GM18526 (cell line): ENCODE results near the gene DCTN3.

ENCODE experiments used
- POLR2A ChIP-seq: IDR thresholded peaks from 3 replicates; pipeline ENCODE4 v1.6.1; 2011; ENCODE audit not compliant: insufficient read length; ENCODE audit errors: extremely low read depth

Gene DCTN3

DNA sequence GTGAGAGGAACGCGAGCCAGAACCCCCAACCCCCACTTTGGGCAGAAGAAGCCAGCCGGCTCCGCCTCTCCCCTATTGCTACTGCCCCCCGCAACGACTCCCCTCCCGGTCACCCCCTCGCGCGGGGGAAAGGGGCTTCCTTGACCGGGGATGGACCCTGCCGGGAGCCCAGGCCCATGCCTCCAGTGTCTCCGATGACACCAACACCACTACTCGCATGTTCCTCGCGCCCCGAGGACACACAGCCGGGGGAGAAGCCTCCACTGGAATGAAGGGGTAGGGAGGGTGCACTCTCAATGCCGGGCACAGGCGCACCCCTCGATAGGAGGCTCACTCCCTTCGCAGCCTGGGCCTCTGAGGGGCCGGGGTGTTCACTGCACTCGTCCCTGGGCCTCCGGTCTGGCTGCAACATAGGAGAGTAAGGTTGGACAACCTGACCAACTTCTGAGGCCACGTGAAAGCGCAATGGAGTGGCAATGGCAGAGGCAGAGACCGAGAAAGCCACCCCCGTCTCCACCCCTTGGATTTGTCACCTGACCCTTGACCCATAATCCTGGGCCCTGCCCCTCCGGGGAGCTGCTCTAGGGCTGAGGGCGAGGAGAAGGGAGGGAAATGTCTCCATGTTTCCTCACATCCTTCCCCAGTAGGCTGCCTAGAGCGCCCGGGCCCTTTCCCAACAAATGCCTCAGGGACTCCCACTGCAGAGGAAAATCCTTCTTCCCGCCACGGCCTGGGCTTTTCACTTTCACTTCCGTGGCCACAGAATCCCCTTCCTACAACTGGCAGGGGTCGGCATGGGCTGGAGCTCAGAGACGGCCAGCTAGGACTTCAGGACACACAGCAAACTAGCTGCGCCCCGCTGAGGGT, 29.7 kb downstream of the DCTN3 start:
- TF ChIP-seq POLR2A, result no peak

DNA sequence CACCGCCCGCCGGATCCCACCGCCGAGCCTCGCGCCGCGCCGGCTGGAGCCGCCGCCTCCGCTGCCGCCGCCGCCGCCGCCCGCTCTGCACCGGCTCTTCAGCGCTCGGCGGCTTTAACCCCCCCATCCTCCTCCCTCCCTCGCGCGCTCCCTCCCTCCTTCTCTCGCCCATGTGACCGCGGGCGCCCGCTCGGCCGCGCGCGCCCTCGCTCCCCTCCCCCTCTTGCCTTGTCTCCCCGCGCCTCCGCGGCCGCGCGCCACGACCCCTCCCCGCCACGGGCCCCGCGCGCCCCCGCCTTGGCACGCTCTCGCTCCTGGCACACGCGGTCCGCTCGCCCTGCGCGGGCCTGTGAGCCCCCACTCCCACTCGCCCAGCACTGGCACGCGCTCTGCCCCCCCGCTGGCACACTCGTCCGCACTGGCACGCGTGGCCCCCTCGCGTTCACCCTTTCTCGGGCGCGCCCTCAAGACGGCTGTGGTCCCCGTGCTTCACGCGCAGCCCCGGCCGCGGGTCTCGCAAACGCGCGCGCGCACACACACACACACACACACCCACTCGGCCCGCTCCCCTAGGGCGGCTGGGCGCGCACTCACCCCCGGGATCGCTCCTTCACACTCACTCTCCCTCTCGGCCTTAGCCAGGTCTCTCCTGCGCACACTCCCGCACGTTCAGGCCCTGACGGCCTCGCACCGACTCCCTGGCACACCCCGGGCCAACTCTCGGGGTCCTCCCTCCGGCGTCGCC, 30.5 kb downstream of the DCTN3 start, which contains the start of gene CNTFR:
Gene CNTFR (minus strand): TSS at position 89 of the 745 bp plus-strand sequence. CDS start 20,743 bp downstream, outside the sequence.
- no peak for TF ChIP-seq POLR2A

DNA sequence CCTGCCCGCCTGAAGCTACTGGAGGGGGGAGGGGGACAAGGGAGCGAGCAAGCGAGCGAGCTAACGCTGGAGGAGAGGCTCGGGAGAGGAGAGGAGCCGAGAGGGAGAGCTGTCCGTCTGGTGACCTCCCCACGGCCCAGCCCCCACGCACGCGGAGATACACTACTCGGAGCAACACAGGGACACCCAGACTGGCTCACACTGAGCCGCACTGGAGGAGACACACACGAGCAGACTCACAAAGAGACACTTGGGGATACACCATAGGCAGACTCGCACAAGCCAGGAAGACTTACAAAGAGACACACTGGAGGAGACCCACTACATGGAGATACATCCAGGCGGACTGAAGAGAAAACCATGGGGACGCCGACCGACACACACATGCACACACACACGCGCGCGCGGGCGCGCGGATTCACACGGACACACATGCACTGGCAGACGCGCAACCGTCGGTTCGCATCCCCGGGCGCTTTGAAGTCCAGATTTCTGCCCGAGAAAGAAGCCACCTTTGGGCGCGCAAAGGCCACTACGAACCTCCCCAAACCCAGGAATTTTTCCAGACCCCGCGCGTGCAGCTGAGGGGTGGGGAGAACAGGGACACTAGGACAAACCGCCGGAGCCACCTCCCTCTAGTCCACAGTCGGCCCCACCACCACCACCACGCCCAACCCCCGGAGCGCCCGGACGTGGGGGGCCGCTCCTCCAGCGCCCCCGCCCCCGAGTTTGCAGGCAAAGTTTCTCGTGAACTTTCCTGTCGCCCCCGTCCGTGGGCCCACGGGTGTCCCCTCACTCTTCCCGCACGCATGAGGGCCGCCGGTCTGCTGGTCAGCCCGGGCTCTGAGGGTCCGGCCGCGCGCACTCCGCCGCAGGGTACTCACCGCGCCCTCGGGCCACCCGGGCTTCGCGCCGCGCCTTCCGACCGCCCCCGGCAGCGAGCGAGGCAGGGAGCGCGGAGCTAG, 31.3 kb downstream of the DCTN3 start:
- no peak for TF ChIP-seq POLR2A

DNA sequence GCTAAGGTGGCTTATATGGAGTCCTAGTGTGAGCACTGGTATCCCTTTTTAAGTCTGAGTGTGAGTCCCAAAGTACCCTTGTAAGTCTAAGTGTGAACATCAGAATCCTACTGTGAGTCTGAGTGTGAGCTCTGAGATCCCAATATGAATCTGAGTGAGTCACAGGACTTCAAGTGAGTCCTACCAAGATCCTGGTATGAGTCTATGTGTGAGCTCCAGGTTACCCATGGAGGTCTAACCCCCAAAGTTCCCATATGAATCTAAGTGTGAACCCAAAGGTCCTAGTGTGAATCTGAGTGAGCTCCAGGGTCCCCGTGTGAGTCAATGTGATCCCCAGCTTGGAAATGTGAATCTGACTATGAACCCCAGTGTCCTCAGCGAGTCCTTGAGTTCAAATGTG, 33.0 kb downstream of the DCTN3 start:
- no peak for TF ChIP-seq POLR2A

DNA sequence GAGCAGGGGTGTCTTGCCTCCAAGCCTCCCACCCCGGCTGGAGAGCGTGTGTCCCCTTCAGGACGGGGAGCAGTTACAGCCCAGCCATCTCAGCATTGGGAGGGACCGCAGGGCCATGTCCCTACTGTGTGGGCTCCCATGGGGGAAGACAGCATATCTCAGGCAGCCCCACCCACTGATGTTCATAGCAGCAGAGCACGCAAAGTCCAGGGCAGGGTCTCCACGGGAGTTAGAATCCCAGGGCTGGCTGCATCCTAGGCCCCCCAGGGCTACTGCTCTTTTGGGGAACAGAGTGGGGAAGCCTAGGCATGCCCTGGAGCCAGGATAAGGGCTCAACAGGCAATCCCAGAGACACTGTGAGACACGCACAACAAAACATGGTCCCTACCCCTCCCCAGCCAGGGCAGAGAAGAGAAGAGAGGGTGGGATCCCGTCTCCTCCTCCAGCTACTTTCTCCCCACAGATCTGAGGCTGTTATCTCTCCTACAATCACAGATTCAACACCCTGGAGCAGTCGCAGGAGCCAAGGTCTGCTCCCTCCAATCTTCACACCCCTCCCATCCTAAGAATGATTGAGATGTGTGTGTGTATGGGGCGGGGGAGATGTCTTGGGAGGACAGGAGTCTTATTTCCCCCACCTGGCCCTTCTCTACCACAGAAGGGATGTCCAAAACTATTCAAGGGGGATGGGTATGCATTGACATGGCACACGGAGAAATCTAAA, 34.2 kb downstream of the DCTN3 start:
- TF ChIP-seq POLR2A, result no peak

DNA sequence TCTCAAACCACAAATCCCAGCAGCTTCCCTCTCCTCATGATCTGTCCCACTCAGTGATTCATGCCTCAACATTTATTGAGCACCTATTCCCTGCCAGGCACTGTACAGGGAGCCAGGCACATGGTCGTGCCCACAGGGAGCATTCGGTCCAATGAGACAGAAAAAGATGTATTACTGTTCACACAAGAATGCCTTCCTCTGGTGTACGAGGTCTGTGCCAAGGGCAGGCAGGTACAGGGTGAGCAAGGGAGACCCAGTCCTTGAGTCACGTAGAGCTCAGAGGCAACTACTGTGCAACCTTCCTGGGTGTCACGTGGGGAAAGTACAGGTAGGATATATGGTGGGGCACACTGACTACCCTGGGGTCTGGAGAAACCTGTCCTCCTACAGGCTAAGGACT, 35.3 kb downstream of the DCTN3 start:
- no peak for TF ChIP-seq POLR2A

DNA sequence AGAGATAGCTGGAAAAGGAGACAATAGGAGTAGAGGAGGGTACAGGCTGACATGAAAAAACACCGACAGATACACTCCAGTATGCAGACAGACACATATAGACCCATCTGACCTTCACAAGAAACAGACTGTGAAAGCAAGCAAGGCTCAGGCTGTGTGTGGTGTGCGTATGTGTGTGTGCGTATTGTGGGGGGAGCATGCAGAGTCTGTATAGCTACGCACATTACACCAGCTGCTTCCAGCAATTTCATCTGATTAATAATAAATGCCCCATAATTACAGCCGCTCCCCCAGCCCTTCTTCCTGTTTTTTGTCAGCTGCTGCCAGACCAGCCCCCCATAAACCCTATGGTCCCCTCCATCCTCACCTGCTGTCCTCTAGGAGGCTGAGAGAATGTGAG, 37.5 kb downstream of the DCTN3 start:
- no peak for TF ChIP-seq POLR2A

DNA sequence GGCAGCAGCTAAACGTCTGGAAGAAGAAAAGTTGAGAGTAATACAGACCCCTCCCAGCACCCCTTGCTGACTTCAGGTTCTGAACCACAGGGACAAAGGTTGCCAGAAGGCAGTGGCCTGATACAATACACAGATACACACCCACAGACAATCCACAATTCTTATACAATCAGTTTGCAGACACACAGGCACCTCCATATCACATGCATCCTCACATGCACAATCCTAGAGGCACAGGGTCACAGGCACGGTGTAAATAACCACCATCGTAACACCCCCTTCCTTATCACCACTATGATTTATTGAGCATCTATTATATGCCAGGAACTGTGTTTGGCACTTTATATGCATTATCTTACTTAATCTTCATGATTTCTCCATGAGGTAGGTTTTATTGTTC, 39.0 kb downstream of the DCTN3 start:
- no peak for TF ChIP-seq POLR2A

DNA sequence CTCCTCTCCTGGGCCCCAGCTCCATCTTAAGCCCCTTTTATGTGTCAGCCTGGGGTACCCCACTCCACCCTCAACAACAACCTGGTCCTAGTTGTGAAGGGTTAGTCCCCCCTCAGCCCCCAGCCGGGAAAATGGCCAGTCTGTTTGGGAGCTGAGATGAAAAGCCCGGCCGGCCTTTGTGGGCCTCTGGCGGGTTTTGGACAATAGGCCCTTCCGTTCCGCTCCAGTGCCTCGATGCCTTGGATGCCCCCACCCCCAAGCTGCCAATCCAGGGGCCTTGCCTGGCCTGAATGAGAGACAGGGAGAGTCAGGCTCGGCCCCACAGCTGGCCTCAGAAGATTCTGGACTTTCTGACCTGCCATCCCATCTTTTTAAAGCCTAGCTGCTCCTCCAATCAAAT, 39.9 kb downstream of the DCTN3 start:
- TF ChIP-seq POLR2A, result no peak

DNA sequence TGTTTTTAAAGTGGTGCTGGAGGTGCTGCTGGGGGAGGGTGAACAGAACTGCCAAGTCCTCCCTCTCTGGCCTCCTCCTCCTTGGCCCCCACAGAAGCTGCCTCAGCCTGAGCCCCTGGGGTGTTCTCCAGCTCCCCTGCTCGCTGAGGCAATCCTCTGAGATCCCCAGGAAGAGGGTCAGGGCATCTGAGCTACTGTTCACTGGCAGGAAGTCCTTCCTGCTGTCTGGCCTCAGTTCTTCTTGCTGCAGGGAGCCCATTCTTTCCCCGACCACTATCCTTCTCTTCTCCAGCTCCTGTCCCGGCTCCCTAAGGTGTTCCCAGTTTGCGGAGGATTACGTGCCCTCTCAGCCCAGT, 40.5 kb downstream of the DCTN3 start:
- no peak for TF ChIP-seq POLR2A

DNA sequence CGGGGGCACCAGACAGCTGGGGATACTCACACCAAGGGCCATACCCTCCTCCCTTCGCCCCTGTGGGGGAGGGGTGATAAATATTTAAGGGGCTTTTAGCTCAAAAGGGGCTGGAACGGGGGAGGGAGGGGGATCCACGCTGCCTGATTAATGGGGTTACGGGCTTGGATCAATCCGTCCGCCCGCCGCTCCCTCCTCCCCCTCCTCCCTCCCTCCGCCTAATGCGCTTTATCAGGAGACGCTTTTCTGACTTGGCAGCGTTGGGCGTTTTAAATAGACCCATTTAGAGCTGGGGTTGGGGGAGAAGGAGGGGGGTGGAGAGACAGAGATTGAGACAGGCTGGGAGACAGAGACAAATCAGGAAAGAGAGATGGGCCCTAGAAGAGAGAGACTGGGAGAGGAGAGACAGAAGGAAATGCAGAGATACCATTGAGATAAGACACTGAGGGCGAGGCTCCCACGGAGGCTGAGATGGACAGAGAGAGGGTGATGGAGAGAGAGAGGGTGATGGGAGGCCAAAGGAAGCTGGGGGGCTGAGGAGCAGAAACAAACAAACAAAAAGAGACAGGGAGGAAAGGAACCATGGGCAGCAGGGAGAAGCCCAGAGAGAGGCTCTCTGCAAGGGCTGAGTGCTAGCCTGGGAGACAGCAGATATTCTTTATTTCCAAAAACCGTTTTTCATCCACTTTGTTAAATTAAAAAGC, 41.0 kb downstream of the DCTN3 start:
- no peak for TF ChIP-seq POLR2A

DNA sequence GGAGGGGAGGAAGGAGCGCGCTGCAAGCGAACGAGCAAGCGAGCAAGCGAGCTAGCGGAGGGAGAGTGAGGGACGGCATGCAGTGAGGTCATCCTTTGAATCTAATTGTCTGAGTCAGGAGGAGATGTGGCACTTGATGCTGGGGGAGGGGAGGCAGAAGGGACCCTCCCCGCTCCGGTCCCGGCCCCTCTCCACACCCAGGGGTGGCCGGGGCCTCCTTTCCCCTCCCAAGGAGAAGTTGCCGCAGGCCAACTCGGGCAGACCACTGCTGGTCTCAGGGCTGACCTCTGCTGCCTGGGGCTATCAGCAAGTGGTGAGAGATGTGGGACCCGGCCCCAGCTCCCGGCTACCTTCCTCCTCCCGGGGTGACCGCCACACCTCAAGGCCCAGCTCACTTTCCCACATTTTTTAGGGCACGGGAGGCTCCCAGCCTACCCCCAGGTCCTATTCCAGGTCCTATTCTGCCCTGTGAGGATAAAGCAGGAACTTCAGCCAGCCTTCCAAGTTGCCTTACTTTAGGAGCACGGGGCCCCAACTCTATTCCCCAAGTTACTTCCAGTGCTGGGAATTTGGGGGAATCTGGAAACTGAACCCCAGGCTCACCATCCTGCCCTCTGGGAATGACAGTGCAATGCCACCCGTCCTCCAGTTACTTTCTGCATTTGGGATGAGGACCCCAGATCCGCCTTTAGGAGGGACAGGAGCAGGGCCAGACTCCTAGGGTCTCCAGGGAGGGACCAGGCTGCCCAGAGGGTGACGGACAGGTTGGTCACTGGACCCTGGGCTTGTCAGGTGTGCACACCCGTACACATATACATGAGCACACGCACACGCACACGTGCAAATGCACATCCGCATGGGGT, 41.8 kb downstream of the DCTN3 start:
- no peak for TF ChIP-seq POLR2A
